GM12801 (cell line): ENCODE results near the gene MMS19.

Experiments
- TF ChIP-seq, protein P1 (sequence below): IDR thresholded peaks from one replicate; pipeline ENCODE4 v1.5.1; 2011; ENCODE audit warnings: control low read depth; ENCODE audit not compliant: insufficient read length; ENCODE audit errors: extremely low read depth

MMS19 gene

DNA sequence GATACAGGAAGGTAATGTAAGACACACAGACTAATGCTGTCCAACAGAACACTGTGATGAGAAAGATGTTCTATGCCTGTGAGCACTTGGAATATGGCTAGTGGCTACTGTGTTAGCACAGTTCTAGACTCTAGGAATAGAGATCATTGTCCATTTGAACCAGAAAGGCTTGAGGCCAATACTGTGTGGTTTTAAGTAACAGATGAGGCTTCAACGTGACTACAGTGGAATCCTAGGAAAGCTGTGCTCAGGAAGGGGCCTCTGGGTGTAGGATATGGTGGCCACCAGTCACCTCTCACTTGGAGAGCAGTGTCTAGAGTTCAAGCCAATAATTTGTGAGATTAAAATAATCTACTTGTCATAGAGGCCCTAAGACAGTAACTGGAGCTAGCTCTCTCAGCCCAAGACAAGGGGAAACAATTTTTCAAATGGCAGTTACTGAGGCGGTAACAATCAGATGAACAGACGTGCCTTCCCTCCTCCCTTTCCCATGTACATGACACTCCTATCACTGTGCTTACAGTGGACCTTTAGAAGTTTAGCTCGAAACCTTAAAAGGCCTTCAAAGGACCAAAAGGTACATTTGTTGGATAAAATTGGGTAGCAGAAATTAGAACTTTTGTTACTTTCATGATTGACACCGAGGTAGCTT is 42.1 kb downstream of the MMS19 start:
- TF ChIP-seq, protein P1, sequence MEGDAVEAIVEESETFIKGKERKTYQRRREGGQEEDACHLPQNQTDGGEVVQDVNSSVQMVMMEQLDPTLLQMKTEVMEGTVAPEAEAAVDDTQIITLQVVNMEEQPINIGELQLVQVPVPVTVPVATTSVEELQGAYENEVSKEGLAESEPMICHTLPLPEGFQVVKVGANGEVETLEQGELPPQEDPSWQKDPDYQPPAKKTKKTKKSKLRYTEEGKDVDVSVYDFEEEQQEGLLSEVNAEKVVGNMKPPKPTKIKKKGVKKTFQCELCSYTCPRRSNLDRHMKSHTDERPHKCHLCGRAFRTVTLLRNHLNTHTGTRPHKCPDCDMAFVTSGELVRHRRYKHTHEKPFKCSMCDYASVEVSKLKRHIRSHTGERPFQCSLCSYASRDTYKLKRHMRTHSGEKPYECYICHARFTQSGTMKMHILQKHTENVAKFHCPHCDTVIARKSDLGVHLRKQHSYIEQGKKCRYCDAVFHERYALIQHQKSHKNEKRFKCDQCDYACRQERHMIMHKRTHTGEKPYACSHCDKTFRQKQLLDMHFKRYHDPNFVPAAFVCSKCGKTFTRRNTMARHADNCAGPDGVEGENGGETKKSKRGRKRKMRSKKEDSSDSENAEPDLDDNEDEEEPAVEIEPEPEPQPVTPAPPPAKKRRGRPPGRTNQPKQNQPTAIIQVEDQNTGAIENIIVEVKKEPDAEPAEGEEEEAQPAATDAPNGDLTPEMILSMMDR = no peak

DNA sequence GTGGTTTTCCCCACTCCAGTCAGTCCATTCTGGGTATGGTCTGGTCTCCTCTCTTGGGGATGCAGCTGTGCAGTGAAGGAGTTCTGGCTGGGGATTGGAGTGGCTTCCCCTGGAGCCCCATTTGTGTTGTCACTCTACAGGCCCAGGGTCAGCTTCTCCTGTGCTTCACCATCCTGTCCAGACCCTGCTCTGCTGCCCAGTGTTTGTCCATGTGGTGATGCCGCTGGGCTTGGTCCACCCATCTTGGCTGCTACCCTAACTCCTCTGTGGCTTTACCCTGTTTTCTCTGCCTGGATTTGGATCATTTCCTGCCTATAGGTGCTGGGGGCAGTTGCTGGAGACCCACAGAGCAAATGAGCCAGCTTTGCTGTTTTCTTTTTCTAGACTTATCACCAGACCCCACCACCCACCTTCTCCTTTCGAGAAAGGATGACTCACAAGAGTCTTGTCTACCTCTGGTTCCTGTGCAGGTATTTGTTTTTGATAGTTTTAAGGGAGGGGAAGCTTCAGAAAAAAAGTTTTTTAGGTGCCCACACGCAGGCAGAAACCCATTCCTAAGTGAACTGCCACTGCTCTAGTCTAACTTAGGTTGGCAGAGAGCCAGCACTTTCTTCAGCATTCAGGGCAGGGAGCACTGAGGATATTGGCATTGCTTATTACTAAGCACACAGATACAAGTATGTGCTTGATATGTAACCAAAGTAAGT is 43.7 kb downstream of the MMS19 start:
- TF ChIP-seq, protein P1 = no peak

DNA sequence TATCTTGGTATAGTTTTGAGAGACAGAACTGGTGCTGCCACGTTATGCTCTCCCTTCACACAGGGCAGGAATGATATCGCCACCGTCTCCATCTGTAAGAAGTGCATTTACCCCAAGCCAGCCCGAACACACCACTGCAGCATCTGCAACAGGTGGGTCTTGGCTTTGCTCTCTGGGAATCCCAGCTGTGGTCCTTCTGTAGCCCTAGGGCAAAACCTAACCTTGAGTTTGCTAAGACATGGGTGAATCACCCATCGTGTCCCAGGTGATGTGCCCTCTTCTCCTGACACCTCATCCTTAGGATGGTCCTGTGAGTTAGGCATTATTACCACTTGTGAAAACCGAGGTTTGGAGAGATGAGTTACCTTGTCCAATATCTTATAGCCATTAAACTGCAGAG is 45.9 kb downstream of the MMS19 start:
- TF ChIP-seq, protein P1 = no peak

DNA sequence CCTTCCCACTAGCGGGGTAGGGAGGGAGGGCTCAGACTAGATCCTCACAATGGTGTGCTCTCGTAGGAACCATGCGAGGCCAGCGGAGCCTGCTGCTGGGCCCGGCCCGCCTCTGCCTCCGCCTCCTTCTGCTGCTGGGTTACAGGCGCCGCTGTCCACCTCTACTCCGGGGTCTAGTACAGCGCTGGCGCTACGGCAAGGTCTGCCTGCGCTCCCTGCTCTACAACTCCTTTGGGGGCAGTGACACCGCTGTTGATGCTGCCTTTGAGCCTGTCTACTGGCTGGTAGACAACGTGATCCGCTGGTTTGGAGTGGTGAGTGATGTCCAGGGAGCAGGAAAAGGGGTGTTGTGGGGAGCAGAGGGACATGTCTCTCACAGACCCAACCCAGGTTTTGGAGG is 46.6 kb downstream of the MMS19 start:
- TF ChIP-seq, protein P1 = no peak

DNA sequence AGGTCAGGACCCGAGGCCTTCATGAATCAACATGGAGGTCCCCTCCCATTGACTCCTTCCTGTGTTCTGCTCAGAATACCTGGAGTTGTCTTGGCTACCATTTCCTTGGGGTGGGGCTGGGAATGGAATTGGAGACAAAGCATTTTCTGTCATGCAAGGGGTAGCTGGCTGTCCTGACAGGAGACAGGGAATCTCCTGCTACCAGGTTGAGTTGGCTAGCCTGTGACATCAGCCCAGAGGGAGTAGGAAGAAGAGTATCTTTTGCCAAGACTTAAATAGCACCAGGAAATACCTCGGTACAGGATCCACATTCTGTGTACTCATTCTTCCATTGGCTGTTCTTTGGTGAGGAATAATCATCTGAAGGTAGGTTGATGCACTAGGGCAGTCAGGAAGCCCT is 47.4 kb downstream of the MMS19 start:
- TF ChIP-seq, protein P1 = no peak

DNA sequence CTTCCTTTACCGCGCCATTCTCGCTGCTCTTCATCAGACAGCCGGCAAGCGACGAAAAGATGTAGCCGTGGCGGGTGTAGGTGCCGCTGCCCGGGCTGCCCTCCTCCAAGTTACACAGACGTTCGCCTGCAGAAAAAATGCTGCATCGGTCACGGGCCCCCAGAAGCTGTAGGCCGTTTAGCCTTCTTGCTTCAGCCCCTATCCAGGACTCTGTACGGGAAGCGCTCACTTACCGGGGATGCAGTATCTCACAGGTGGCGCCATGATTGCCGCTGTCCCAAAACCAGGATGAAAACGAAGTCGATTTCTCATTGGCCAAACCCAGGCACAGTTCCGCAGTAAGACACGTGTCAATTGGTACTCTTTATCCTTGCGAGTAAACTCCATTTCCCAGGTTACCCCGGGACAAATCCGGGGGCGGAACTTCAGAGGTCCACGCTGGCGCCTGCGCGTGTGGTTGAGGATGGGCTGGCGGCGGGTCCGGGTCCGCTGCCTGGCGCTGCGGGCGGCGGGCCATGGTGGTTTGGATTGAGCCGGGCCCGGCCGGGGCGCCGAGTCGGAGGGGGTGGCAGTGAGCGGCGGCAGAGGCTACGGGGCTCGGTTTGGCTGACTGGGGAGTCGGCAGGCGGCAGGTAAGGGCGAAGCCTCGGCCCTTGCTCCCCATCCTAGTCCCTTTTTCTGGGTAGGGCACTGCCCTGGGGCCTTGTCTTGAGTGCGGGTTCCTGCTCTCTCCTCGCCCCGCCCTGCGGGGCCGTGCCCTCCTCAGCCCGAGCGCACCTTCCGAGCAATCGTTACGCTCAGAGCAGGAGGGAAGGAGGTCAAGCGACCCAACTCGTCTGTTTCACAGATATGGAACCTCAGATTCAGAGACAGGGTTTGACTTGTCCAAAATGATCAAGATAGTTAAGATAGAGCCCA is 52.2 kb downstream of the MMS19 start, which contains the start of the genes EXOSC1 and ZDHHC16:
Gene EXOSC1, minus strand, starts transcription at position 285 of the 918 bp plus-strand sequence. Its CDS starts 21 bp downstream, at position 264.
Gene ZDHHC16, plus strand, starts transcription at position 454 of the 918 bp plus-strand sequence. CDS start 5,501 bp downstream, outside the sequence.
- TF ChIP-seq, protein P1 = no peak

DNA sequence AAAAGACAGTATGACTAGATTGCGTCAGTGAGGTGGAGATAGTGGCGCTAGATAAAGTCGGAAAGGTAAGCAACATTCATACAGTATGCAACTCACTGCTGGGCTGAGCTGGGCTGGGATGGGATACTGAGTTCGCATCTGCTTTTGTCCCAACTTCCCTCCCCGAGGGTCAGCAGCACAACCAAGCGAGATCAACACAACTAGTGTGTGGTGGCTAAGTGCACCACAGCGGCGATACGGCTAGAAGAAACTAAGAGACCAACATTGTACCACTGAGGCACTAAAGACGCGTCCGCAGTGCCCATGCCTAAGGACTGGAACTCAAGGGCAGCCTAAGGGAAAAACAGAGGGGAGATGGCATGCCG is 52.9 kb downstream of the MMS19 start:
- TF ChIP-seq, protein P1 = no peak
